Tibial nerve (tissue), 4 donors: ENCODE results near the gene LAMC3.

Experiments used
- EP300 ChIP-seq, 2 donors: sonication (generic); formaldehyde crosslinking; IDR thresholded peaks; one replicate each; pipeline ENCODE4 v1.6.1; 2017; ENCODE audit warnings: antibody characterized with exemption in 2 of 2, mild to moderate bottlenecking in 1 of 2
- TF ChIP-seq, protein P1 (sequence below), 5 experiments: fragments of 200-600 bp in 3 of 5; fragments of 450-650 bp in 2 of 5; sonication (generic) in 3 of 5; IDR thresholded peaks; one replicate each; pipeline ENCODE4 v1.5.1; 2016 to 2019; ENCODE audit warnings: antibody characterized with exemption in 5 of 5, mild to moderate bottlenecking in 3 of 5, moderate library complexity in 2 of 5

DNA sequence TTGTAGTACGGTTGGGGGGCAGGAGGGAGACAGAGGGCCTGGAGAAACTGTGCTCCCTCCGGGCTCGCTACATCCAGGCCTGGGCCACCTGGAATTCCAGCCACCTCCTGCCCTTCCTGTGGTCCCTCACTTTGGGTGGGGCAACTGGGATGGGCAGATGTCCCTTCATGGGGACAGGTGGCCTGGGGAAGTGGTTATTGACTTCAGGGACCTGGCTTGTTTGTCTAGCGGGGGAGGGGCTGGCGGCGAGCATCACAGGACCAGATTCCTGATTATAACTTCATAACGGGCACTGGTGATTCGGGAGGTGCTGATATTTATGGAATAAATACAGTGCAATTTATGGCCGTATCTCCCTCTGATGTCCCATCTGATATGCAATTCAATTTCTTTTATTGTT, 20.1 kb upstream of the LAMC3 start:
- TF ChIP-seq, protein P1, sequence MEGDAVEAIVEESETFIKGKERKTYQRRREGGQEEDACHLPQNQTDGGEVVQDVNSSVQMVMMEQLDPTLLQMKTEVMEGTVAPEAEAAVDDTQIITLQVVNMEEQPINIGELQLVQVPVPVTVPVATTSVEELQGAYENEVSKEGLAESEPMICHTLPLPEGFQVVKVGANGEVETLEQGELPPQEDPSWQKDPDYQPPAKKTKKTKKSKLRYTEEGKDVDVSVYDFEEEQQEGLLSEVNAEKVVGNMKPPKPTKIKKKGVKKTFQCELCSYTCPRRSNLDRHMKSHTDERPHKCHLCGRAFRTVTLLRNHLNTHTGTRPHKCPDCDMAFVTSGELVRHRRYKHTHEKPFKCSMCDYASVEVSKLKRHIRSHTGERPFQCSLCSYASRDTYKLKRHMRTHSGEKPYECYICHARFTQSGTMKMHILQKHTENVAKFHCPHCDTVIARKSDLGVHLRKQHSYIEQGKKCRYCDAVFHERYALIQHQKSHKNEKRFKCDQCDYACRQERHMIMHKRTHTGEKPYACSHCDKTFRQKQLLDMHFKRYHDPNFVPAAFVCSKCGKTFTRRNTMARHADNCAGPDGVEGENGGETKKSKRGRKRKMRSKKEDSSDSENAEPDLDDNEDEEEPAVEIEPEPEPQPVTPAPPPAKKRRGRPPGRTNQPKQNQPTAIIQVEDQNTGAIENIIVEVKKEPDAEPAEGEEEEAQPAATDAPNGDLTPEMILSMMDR (IDR thresholded peaks at IDR 0.05), result no peak
- no peak for TF ChIP-seq EP300 (IDR thresholded peaks at IDR 0.05)
